GM18873 (cell line): ENCODE measurements around the gene ATG4D.
"Not testable (repeated sequence)": the region's sequence is repeated elsewhere in the genome, so short reads cannot be mapped to it uniquely, and the experiment has no call there.

ENCODE experiments used
- ATAC-seq: cut with Tn5 transposase; IDR thresholded peaks from one replicate; pipeline ENCODE4 v1.9.1; 2021; ENCODE audit warnings: mild to moderate bottlenecking, moderate library complexity, moderate number of reproducible peaks; ENCODE audit not compliant: unreplicated experiment, low FRiP score

ATG4D gene

GRCh38 chr19:10550336-10550735 is 6.6 kb downstream of the ATG4D start:
- no peak for ATAC-seq

GRCh38 chr19:10551006-10551405 is 7.3 kb downstream of the ATG4D start:
- ATAC-seq, result not testable (repeated sequence)

- ATAC-seq, result no peak
These were observed 8.1 kb downstream of the ATG4D start for GRCh38 chr19:10551698-10552301.

GRCh38 chr19:10552510-10553053 is 8.9 kb downstream of the ATG4D start:
- ATAC-seq, result no peak

- no peak for ATAC-seq
These were observed 9.5 kb downstream of the ATG4D start for GRCh38 chr19:10553087-10553667.

- peak; percentile 61 for ATAC-seq
These were observed 10.3 kb downstream of the ATG4D start for GRCh38 chr19:10553943-10554381.

GRCh38 chr19:10554760-10555609 is 11.3 kb downstream of the ATG4D start:
- no peak for ATAC-seq

- no peak for ATAC-seq
These were observed 11.9 kb downstream of the ATG4D start for GRCh38 chr19:10555610-10555973.

- no peak for ATAC-seq
These were observed 14.0 kb downstream of the ATG4D start for GRCh38 chr19:10557603-10558197.

GRCh38 chr19:10560154-10560553 is 16.4 kb downstream of the ATG4D start:
- ATAC-seq, result no peak

GRCh38 chr19:10562609-10563008 is 18.9 kb downstream of the ATG4D start:
- no peak for ATAC-seq

- no peak for ATAC-seq
These were observed 21.4 kb downstream of the ATG4D start for GRCh38 chr19:10565028-10565566.

- ATAC-seq, result peak; percentile 50
These were observed 22.1 kb downstream of the ATG4D start, which contains the start of gene KRI1 for GRCh38 chr19:10565567-10566407. Gene KRI1 (minus strand): TSS chr19:10566010. CDS start chr19:10565999, 11 bp downstream.

GRCh38 chr19:10566408-10566657 is 22.6 kb downstream of the ATG4D start:
- no peak for ATAC-seq

- no peak for ATAC-seq
These were observed 23.1 kb downstream of the ATG4D start for GRCh38 chr19:10566658-10567410.

- ATAC-seq, result no peak
These were observed 24.0 kb downstream of the ATG4D start for GRCh38 chr19:10567656-10568055.

GRCh38 chr19:10568062-10568825 is 24.5 kb downstream of the ATG4D start:
- no peak for ATAC-seq

GRCh38 chr19:10568826-10569651 is 25.3 kb downstream of the ATG4D start, which contains the start of gene CDKN2D:
Gene CDKN2D (minus strand): TSS chr19:10568979. CDS start chr19:10568653, 326 bp downstream.
- ATAC-seq, result peak; percentile 63
